D721Med (cell line): ENCODE measurements around the gene ATXN7.

Experiments used
- DNase-seq: peaks from one replicate; pipeline ENCODE4 v3.0.0; 2011; ENCODE audit warnings: low spot score; ENCODE audit not compliant: insufficient read length
- FAIRE-seq: peaks from 2 replicates; lab custom pipeline; 2011; peaks lifted over from hg19 to GRCh38; lab: Jason Lieb, UNC
- TF ChIP-seq, protein P1 (sequence below): IDR thresholded peaks from 2 replicates; pipeline ENCODE4 v1.5.1; 2012; ENCODE audit warnings: mild to moderate bottlenecking, control low read depth; ENCODE audit not compliant: insufficient read depth; ENCODE audit errors: missing control alignments

Gene ATXN7

DNA sequence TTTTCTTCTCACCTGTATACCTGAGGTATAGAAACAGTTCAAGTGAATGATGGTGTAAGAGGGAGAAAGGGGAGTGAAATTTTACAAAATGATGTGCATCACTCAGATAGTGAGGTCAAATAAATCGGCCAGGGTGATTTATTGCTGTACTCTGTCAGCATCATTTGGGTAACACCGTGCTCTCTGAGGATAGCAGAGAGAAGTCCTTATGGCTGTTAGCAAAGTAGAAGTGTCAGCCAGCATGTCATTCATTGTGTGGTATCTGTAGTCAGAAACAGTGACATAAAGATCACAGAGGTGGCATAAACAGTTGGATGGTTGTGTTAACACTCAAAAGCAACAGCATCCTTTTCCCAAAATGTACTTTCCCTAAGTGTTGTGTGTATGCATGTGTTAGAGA lies 106.2 kb downstream of the ATXN7 start:
- DNase-seq (no peak), FAIRE-seq (no peak)
- TF ChIP-seq, protein P1, sequence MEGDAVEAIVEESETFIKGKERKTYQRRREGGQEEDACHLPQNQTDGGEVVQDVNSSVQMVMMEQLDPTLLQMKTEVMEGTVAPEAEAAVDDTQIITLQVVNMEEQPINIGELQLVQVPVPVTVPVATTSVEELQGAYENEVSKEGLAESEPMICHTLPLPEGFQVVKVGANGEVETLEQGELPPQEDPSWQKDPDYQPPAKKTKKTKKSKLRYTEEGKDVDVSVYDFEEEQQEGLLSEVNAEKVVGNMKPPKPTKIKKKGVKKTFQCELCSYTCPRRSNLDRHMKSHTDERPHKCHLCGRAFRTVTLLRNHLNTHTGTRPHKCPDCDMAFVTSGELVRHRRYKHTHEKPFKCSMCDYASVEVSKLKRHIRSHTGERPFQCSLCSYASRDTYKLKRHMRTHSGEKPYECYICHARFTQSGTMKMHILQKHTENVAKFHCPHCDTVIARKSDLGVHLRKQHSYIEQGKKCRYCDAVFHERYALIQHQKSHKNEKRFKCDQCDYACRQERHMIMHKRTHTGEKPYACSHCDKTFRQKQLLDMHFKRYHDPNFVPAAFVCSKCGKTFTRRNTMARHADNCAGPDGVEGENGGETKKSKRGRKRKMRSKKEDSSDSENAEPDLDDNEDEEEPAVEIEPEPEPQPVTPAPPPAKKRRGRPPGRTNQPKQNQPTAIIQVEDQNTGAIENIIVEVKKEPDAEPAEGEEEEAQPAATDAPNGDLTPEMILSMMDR, result no peak

DNA sequence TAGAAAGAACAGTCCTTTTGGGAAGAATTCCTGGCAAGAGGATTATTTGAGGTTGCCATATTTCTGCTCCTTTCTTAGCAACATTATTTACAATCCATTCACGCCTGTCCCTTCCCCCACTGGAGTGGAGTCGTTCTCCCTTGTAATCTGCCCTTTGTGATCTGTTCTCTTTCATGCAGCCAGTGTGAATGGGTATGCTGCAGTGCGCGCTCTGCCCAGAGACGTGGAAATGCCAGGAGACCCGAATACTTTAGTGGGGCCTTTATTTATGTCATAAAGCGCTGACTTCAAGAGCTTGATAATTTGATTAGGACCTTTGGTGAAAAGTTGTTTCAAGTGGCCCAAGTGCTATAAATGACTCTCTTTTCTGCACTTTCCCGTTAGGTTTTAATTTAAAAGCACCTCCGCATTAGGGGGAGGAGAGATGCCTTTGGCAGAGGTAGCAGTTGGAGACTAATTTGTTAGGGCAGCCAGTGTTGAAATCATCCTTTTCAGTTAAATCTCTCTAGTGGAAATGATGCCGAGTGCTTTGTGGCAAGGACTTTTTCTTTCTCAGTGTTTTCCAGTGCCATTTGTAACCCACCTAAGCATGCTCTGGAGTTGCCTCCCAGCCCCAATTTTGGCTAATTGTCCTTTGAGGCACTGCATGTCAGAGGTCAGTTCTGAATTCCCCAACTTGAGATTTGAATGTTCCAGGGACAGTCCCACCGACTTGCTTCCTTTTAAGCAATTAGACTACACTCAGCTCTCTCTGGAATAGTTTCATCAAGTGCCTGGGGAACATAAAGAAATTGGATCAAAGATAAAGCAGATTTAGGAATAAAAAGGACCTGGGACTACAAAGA lies 107.2 kb downstream of the ATXN7 start:
- DNase-seq, result no peak
- TF ChIP-seq, protein P1, result no peak
- no peak for FAIRE-seq

DNA sequence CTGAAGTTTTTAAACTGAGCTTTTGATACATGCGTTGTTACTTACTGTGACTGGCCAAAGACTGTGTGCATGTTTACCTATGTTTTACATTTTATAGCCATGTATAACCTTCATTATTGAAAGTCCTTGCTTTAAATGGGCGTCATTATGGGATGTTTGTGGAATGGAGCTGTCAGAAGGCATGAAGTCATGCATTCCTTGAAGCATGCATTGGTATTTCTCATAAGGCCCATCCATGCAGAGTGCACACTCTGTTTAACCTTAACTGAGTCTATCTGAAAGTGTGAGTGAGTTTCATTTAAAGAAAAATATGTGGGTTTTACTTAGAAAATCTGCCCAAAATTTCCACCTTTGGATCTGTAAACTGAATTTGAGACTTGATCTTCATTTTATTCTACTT lies 108.5 kb downstream of the ATXN7 start:
- FAIRE-seq, result no peak
- DNase-seq, result no peak
- TF ChIP-seq, protein P1, result no peak

DNA sequence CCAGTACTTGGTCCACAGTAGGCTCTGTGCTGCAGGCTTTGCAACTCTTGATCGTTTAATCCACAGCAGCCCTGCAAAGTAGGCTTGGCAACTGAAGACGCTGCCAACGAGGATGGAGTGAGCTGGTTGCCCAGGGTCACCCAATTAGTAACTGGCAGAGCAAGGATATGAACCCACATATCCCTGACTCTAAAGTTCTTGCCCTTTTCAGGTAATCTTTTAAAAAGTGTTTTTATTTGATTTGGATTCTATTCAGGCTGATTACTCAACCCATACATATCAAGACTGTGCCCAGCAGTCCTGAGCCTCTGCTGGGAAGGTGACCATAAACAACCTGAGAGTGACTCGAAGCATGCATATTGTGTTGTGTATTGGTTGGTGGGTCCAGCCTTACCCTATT lies 109.3 kb downstream of the ATXN7 start:
- no peak for DNase-seq
- TF ChIP-seq, protein P1, result no peak
- no peak for FAIRE-seq

DNA sequence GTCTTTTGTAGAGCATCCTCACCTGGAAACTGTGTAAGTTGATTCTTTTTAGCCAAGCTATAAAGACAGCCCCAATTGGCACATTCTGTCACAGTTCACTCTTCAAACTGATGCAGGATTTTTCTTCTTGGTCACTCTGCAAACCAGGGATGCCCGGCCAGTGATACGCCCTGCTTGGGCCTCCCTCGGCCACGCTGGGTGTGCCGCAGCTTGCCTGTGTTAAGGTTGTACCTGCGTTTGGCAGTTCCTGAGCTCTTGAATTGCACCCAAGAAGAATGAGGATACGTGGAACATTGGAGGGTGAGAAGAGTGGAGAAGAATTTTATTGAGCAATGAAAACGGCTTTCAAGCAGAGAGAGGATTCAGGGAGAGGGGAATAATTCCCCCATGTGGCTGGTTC lies 109.7 kb downstream of the ATXN7 start:
- FAIRE-seq, result no peak
- DNase-seq, result no peak
- TF ChIP-seq, protein P1, result no peak

DNA sequence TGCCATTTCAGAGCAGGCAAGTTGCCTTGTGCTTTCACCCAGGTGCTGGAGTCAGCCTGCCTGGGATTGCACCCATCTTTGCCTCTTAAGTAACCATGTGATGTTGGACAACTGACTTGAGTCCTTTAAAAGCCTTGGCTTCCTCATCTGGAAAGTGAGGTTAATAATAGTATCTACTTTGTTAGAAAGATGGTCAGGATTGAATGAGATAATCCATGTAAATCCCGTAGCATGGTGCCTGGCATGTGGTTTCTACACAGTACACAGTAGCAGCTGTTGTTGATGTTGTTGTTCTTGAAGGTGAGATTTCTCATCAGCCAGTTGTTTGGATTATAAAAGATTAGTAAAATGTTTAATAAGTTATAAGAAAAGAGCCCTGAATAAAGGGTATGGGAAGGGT lies 110.8 kb downstream of the ATXN7 start:
- TF ChIP-seq, protein P1, result no peak
- DNase-seq (peak; percentile 22), FAIRE-seq (peak; percentile 88)

DNA sequence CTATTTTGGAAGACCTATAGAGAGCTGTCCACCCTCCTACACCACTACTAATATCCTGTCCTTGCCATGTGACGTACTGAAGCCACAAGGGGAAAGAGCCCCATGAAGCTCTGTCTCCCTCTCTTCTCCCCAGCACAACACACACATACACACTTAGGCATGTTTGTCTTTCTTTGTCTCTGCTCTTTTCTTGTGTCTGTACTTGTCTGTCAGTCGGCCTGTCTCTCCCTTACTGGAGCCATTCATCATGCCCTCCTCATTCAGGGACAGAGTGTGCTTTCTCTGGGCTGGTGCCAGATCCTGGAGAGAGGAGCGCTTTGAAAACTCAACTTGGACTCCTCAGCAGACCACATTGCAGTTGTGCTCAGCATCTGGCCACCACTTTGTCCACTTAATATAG lies 112.1 kb downstream of the ATXN7 start:
- TF ChIP-seq, protein P1, result no peak
- DNase-seq (no peak), FAIRE-seq (no peak)
